SK-N-SH (cell line): ENCODE measurements around the gene TGM3.

Source experiments
- CTCF ChIP-seq: fragments of 200-600 bp; sonication (generic); IDR thresholded peaks from 2 replicates; pipeline ENCODE4 v1.6.1; 2017; ENCODE audit warnings: antibody characterized with exemption, mild to moderate bottlenecking, moderate library complexity
- EP300 ChIP-seq, 2 experiments: IDR thresholded peaks; 2 replicates each; pipeline versions ENCODE4 v1.4.0 to v1.6.1; 2012; ENCODE audit warnings: borderline replicate concordance in 1 of 2, low read depth in 1 of 2, low read length in 1 of 2
- EZH2phosphoT487 ChIP-seq: fragments of 200-600 bp; sonication (generic); IDR thresholded peaks from 2 replicates; pipeline ENCODE4 v1.6.1; 2017; ENCODE audit warnings: low read depth, mixed run types, mild to moderate bottlenecking, antibody characterized with exemption, moderate library complexity, borderline replicate concordance
- FOXM1 ChIP-seq: IDR thresholded peaks from 2 replicates; pipeline ENCODE4 v1.4.0; 2012; ENCODE audit warnings: low read depth, mild to moderate bottlenecking
- PBX3 ChIP-seq: IDR thresholded peaks from 2 replicates; pipeline ENCODE4; 2012
- RFX5 ChIP-seq: IDR thresholded peaks from 2 replicates; pipeline ENCODE4 v1.6.1; 2012; ENCODE audit warnings: mild to moderate bottlenecking, improper control_type of control experiment, low read length
- SIN3A ChIP-seq: IDR thresholded peaks from 2 replicates; pipeline ENCODE4 v1.6.1; 2012; ENCODE audit warnings: low read depth, mild to moderate bottlenecking, low read length, moderate library complexity, borderline replicate concordance
- TAF1 ChIP-seq: IDR thresholded peaks from 2 replicates; pipeline ENCODE4 v1.6.1; 2012; ENCODE audit warnings: low read depth, mild to moderate bottlenecking, low read length, moderate library complexity, borderline replicate concordance
- USF2 ChIP-seq: fragments of 150-350 bp; IDR thresholded peaks from 2 replicates; pipeline ENCODE4 v1.6.1; 2017; ENCODE audit warnings: antibody characterized with exemption, low read length, low read depth, borderline replicate concordance

GRCh38 chr20:2363187-2363586 lies 67.4 kb downstream of the TGM3 start:
- TF ChIP-seq EP300 (IDR thresholded peaks at IDR 0.05; ENCODE audit: borderline replicate concordance in 1 of 2, low read depth in 1 of 2, low read length in 1 of 2): no peak
- no peak for TF ChIP-seq CTCF
- TF ChIP-seq TAF1: no peak
- TF ChIP-seq PBX3: no peak
- no peak for TF ChIP-seq EZH2phosphoT487
- TF ChIP-seq USF2: no peak
- no peak for TF ChIP-seq RFX5
- TF ChIP-seq SIN3A: no peak
- no peak for TF ChIP-seq FOXM1
